Left ventricle myocardium inferior (tissue), 1 donor: ENCODE measurements around the gene TENM3. TPM values are rescaled to one million over a fixed set of nuclear protein-coding genes. Genes with fewer than 3 reads are reported as not detected.

Experiments
- DNase-seq: peaks from one replicate; pipeline ENCODE4 v3.0.0-alpha.2; 2020
- H3K27ac ChIP-seq: fragments of 200-600 bp; replicated peaks from 2 replicates; pipeline ENCODE4 v1.8.0; 2021
- H3K27me3 ChIP-seq: fragments of 200-600 bp; 2 replicates; pipeline ENCODE4 v1.8.0; 2021; ENCODE audit warnings: low read depth
- H3K36me3 ChIP-seq: fragments of 200-600 bp; 2 replicates; pipeline ENCODE4 v1.8.0; 2021
- H3K4me1 ChIP-seq: fragments of 200-600 bp; 2 replicates; pipeline ENCODE4 v1.8.0; 2021
- H3K4me3 ChIP-seq: fragments of 200-600 bp; 2 replicates; pipeline ENCODE4 v1.8.0; 2021; ENCODE audit warnings: mild to moderate bottlenecking, moderate library complexity
- H3K9me3 ChIP-seq: fragments of 200-600 bp; replicated peaks from 2 replicates; pipeline ENCODE4 v1.8.0; 2021
- intact Hi-C: fragments of 100-400 bp; cut with micrococcal nuclease; formaldehyde crosslinking; loops from one replicate; pipeline ENCODE4 v1.11.0; 2022
- total RNA-seq: library from RNA; stranded (reverse); fragmentation: NEBNext Ultra II Directional; extraction: Animal tissue kit (Norgen Biotek cat#: 25700); gene quantifications from one replicate; pipeline ENCODE4 v1.2.1, GENCODE V29; 2021
- TF ChIP-seq, protein P1 (sequence below): fragments of 200-600 bp; IDR thresholded peaks from 2 replicates; pipeline ENCODE4 v1.8.0; 2021; ENCODE audit warnings: antibody characterized with exemption, mild to moderate bottlenecking, borderline replicate concordance
- donor health status: DM: no; HTN: yes; CAD: no; lungs with severe emphysema.

TENM3 gene
- total RNA-seq, 1 donor from 2014 or later: 1.5 TPM

DNA sequence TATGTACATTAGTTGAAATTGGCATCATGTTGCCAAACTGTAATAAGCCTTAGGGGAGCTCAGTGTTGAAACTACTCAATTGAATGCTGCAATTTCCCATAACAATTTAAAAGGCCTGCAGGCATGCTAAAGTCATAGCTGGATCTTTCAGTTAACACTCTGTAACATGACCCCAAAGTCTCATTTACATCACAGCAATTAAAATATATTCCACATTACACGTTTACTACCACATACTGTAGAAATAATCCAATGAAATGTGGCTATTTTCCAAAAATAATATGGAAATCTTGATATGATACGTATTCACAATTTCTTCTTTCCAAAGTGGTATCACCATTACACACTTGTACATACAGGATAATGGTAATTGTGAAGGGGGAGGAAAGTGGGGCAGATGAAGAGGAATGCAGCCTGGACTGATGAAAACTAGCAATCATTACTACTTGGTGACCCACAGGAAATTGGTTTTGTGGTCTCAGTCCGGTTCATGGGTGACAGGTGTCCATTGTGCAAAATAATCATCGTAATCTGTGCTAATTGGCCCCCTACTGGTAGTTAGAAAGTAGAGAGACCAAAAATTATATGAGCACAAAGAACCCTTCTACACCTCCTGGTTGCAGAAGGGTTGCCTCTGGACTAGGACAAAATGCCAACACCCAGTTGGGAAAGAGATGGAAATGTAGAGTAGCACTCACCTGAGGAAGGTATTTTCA is 63.7 kb downstream of the TENM3 start:
- Histone ChIP-seq H3K4me1 (no peaks in the 10 kb centered on the region), H3K27me3 (no peaks in the 10 kb centered on the region), H3K36me3 (no peaks in the 10 kb centered on the region), H3K9me3 (no peaks in the 10 kb centered on the region), H3K4me3 (no peak overlapping the region), H3K27ac (no peak overlapping the region)
- TF ChIP-seq, protein P1, sequence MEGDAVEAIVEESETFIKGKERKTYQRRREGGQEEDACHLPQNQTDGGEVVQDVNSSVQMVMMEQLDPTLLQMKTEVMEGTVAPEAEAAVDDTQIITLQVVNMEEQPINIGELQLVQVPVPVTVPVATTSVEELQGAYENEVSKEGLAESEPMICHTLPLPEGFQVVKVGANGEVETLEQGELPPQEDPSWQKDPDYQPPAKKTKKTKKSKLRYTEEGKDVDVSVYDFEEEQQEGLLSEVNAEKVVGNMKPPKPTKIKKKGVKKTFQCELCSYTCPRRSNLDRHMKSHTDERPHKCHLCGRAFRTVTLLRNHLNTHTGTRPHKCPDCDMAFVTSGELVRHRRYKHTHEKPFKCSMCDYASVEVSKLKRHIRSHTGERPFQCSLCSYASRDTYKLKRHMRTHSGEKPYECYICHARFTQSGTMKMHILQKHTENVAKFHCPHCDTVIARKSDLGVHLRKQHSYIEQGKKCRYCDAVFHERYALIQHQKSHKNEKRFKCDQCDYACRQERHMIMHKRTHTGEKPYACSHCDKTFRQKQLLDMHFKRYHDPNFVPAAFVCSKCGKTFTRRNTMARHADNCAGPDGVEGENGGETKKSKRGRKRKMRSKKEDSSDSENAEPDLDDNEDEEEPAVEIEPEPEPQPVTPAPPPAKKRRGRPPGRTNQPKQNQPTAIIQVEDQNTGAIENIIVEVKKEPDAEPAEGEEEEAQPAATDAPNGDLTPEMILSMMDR: peak; percentile 20
- no peak for DNase-seq
- intact Hi-C loops: no loop called here

DNA sequence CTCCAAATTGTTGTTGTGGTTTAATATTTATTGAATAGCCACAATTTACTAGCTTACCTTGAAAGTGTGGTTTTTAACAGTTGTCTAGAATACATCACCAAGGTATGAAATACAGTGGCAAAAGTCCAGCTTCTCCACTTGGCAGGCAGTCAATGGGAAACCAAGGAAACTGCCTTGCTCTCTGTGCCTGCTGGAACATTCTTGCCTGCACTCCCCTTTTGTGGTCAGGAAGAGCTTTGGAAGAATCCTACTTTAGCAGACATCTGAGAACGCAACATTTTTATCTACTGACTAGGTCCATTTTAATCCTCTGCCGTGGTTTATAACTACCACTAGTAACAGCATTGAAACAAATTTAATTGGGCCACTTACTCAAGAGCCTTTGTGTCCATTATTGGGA is 64.5 kb downstream of the TENM3 start:
- Histone ChIP-seq H3K27me3 (no peaks in the 10 kb centered on the region), H3K4me1 (no peaks in the 10 kb centered on the region), H3K9me3 (no peaks in the 10 kb centered on the region), H3K27ac (no peak overlapping the region), H3K36me3 (no peaks in the 10 kb centered on the region), H3K4me3 (no peak overlapping the region)
- intact Hi-C loops: no loop called here
- no peak for DNase-seq
- TF ChIP-seq, protein P1: no peak

DNA sequence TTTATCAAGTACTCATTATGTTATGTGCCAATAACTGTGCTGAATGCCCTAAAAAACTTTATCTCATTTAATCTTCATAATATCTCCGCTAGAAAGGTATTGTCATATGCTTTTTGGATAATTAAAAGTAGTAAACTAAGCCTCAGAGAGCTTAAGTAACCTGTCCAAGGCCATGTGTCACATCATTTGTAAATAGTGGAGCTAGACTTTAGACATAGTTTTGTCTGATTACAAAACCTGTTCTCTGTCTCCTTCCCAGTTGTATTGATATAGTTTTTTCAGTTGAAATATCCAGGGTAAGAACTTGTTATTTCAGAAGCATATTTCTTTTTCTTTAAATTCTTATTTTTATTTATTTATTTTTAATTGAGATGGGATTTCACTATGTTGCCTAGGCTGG is 66.7 kb downstream of the TENM3 start:
- peaks cover 15% of the 10 kb centered on the region for H3K9me3 ChIP-seq
- TF ChIP-seq, protein P1: no peak
- H3K27ac ChIP-seq: no peak overlapping the region
- no peak overlapping the region for H3K4me3 ChIP-seq
- H3K4me1 ChIP-seq: no peaks in the 10 kb centered on the region
- intact Hi-C loops: no loop called here
- no peaks in the 10 kb centered on the region for H3K27me3 ChIP-seq
- DNase-seq: no peak
- H3K36me3 ChIP-seq: no peaks in the 10 kb centered on the region

DNA sequence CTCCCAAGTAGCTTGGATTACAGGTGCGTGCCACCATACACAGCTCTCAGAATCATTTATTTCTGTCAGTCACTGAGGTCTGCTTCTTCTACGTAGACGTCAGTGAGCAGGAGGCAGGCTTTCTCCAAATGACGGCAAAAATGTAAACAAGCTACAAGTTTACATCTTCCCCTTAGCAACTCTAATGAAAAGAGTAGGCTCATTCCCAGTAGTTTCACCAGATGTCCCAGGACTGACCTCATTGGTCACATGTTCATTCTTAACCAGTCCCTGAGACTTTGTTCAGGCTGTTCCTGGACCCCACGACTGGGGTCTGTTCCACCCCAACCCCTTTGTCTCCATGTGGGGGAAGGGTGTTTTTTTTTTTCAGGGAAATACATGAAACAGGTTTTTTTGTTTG is 67.1 kb downstream of the TENM3 start:
- TF ChIP-seq, protein P1: no peak
- Histone ChIP-seq H3K27ac (no peak overlapping the region), H3K4me1 (no peaks in the 10 kb centered on the region), H3K4me3 (no peak overlapping the region), H3K36me3 (no peaks in the 10 kb centered on the region), H3K27me3 (no peaks in the 10 kb centered on the region), H3K9me3 (peaks cover 20% of the 10 kb centered on the region)
- intact Hi-C loops: no loop called here
- no peak for DNase-seq

DNA sequence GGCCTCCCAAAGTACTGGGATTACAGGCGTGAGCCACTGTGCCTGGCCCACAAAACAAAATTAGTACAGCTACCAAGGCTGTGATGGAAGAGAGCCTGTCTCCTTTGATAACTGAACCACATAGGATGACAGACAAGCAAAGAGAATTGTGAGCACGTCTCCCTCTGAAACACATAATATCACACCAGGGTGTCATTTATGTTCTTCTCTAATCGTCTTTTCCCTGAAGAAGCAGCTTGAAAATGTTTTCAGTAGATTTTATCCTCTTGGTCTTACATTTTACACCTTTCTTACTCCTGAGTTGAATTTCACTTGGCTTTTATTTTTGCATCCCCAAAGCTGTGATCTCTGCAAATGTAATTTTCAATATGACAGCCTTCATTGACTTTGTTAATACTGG is 67.8 kb downstream of the TENM3 start:
- Histone ChIP-seq H3K9me3 (peaks cover 26% of the 10 kb centered on the region), H3K27me3 (no peaks in the 10 kb centered on the region), H3K36me3 (no peaks in the 10 kb centered on the region), H3K4me3 (no peak overlapping the region), H3K27ac (no peak overlapping the region), H3K4me1 (no peaks in the 10 kb centered on the region)
- TF ChIP-seq, protein P1: no peak
- intact Hi-C loops: no loop called here
- DNase-seq: no peak
